Liver (tissue), 9 donors: ENCODE measurements around the gene GPR146. TPM values are rescaled to one million over a fixed set of nuclear protein-coding genes. Genes with fewer than 3 reads are reported as not detected.

Source experiments
- DNase-seq: peaks from one replicate; pipeline ENCODE4 v3.0.0-alpha.2; 2017; ENCODE audit warnings: low spot score
- H3K27ac ChIP-seq, 2 donors: one replicate each; pipeline ENCODE4 v1.7.0; 2013; ENCODE audit warnings: inconsistent platforms in 2 of 2, low read length in 2 of 2, control low read depth in 1 of 2, low read depth in 1 of 2, mild to moderate bottlenecking in 1 of 2
- H3K27me3 ChIP-seq, 4 donors: one replicate each; pipeline versions ENCODE4 v1.6.1 to v1.7.0; 2013; ENCODE audit warnings: low read length in 3 of 4, inconsistent platforms in 1 of 4, mild to moderate bottlenecking in 1 of 4, moderate library complexity in 1 of 4; ENCODE audit not compliant: control insufficient read depth in 4 of 4, insufficient read depth in 4 of 4
- H3K36me3 ChIP-seq, 4 donors: one replicate each; pipeline versions ENCODE4 v1.6.1 to v1.7.0; 2013; ENCODE audit warnings: low read length in 3 of 4, mild to moderate bottlenecking in 3 of 4, low read depth in 1 of 4, moderate library complexity in 1 of 4; ENCODE audit not compliant: control insufficient read depth in 4 of 4, insufficient read depth in 3 of 4
- H3K4me1 ChIP-seq, 4 donors: one replicate each; pipeline versions ENCODE4 v1.6.1 to v1.7.0; 2013; ENCODE audit warnings: low read length in 3 of 4, mild to moderate bottlenecking in 3 of 4, moderate library complexity in 1 of 4; ENCODE audit not compliant: control insufficient read depth in 4 of 4, insufficient read depth in 4 of 4
- H3K4me3 ChIP-seq, 3 donors: one replicate each; pipeline versions ENCODE4 v1.6.1 to v1.7.0; 2013; ENCODE audit warnings: low read length in 3 of 3, control low read depth in 1 of 3, low read depth in 1 of 3, mild to moderate bottlenecking in 1 of 3
- H3K9ac ChIP-seq, 2 donors: one replicate each; pipeline ENCODE4 v1.7.0; 2013; ENCODE audit warnings: low read length in 2 of 2, mild to moderate bottlenecking in 2 of 2, moderate library complexity in 2 of 2, control low read depth in 1 of 2, low read depth in 1 of 2
- H3K9me3 ChIP-seq, 4 donors: one replicate each; pipeline versions ENCODE4 v1.6.1 to v1.7.0; 2013; ENCODE audit warnings: low read length in 3 of 4; ENCODE audit not compliant: control insufficient read depth in 4 of 4
- ATF3 ChIP-seq: IDR thresholded peaks from 2 replicates; pipeline ENCODE4 v1.6.1; 2016; ENCODE audit warnings: antibody characterized with exemption
- EGR1 ChIP-seq, 2 donors: IDR thresholded peaks; 2 replicates each; pipeline ENCODE4 v1.6.1; 2016 to 2018; ENCODE audit warnings: antibody characterized with exemption in 2 of 2, low read depth in 2 of 2
- FOXA1 ChIP-seq: IDR thresholded peaks from 2 replicates; pipeline ENCODE4 v1.6.1; 2016; ENCODE audit warnings: antibody characterized with exemption
- FOXA2 ChIP-seq: IDR thresholded peaks from 2 replicates; pipeline ENCODE4 v1.6.1; 2016; ENCODE audit warnings: antibody characterized with exemption
- GABPA ChIP-seq, 2 donors: IDR thresholded peaks in 1 of 2; conservative IDR thresholded peaks in 1 of 2; 2 replicates each; pipeline ENCODE4 v1.6.1; 2016; ENCODE audit warnings: antibody characterized with exemption in 2 of 2, mild to moderate bottlenecking in 1 of 2, moderate library complexity in 1 of 2
- HNF4A ChIP-seq, 2 donors: conservative IDR thresholded peaks; 2 replicates each; pipeline ENCODE4 v1.6.1; 2016; ENCODE audit warnings: antibody characterized with exemption in 2 of 2, mild to moderate bottlenecking in 2 of 2
- HNF4G ChIP-seq: IDR thresholded peaks from 2 replicates; pipeline ENCODE4 v1.6.1; 2016; ENCODE audit warnings: antibody characterized with exemption
- JUND ChIP-seq, 2 donors: IDR thresholded peaks; 2 replicates each; pipeline ENCODE4 v1.6.1; 2016; ENCODE audit warnings: antibody characterized with exemption in 2 of 2
- MAX ChIP-seq: IDR thresholded peaks from 2 replicates; pipeline ENCODE4 v1.6.1; 2016; ENCODE audit warnings: antibody characterized with exemption
- NR2F2 ChIP-seq: IDR thresholded peaks from 2 replicates; pipeline ENCODE4 v1.6.1; 2016; ENCODE audit warnings: antibody characterized with exemption
- RAD21 ChIP-seq, 2 donors: IDR thresholded peaks; 2 replicates each; pipeline ENCODE4 v1.6.1; 2016; ENCODE audit warnings: antibody characterized with exemption in 2 of 2, mild to moderate bottlenecking in 2 of 2
- REST ChIP-seq: IDR thresholded peaks from 2 replicates; pipeline ENCODE4 v1.6.1; 2016; ENCODE audit warnings: antibody characterized with exemption, mild to moderate bottlenecking
- RXRA ChIP-seq, 2 donors: IDR thresholded peaks; 2 replicates each; pipeline ENCODE4 v1.6.1; 2017 to 2018; ENCODE audit warnings: antibody characterized with exemption in 2 of 2, mild to moderate bottlenecking in 1 of 2
- SP1 ChIP-seq: IDR thresholded peaks from 2 replicates; pipeline ENCODE4 v1.6.1; 2018; ENCODE audit warnings: antibody characterized with exemption, mild to moderate bottlenecking
- TAF1 ChIP-seq: conservative IDR thresholded peaks from 2 replicates; pipeline ENCODE4 v1.6.1; 2016; ENCODE audit warnings: antibody characterized with exemption, mild to moderate bottlenecking
- YY1 ChIP-seq: IDR thresholded peaks from 2 replicates; pipeline ENCODE4 v1.6.1; 2016; ENCODE audit warnings: antibody characterized with exemption, mild to moderate bottlenecking
- ZBTB33 ChIP-seq: IDR thresholded peaks from 2 replicates; pipeline ENCODE4 v1.6.1; 2016; ENCODE audit warnings: antibody characterized with exemption
- WGBS: extraction: QIAGEN DNeasy Blood & Tissue Kit; methylation state at CpG from one replicate; pipeline ENCODE4 v1.1.7; 2013; 5-methylcytosine and 5-hydroxymethylcytosine counted together
- polyA plus RNA-seq, 2 donors: library from polyadenylated mRNA; stranded (reverse) in 1 of 2; unstranded in 1 of 2; fragments of 200-250 nt in 1 of 2; fragments of >200 nt in 1 of 2; fragmentation: Nextera tagmentation in 1 of 2; extraction: Ambion mirVana in 1 of 2; gene quantifications; one replicate each; pipeline versions ENCODE4 v1.2.1 to v1.2.3, GENCODE V29; 2013 to 2015
- total RNA-seq, 2 donors: library from RNA; depleted of rRNA; stranded (reverse); fragments of >200 nt; gene quantifications; one replicate each; pipeline ENCODE4 v1.2.3, GENCODE V29; 2014
- TF ChIP-seq, protein P1 (sequence below): fragments of 150-350 bp; IDR thresholded peaks from 2 replicates; pipeline ENCODE4 v1.5.1; 2017; ENCODE audit warnings: improper control_type of control experiment, low read depth, low read length; ENCODE audit not compliant: missing input control
- donor health status: healthy.
- donor health status: healthy.
- donor health status: healthy.
- donor health status: healthy.
- donor health status: healthy.

The GPR146 gene
- total and polyA plus RNA-seq, 4 donors: 15.5 to 33.5 (median 26.7) TPM

GRCh38 chr7:1007901-1008300, 36.4 kb upstream of the GPR146 start (continued):
- TF ChIP-seq, protein P1, sequence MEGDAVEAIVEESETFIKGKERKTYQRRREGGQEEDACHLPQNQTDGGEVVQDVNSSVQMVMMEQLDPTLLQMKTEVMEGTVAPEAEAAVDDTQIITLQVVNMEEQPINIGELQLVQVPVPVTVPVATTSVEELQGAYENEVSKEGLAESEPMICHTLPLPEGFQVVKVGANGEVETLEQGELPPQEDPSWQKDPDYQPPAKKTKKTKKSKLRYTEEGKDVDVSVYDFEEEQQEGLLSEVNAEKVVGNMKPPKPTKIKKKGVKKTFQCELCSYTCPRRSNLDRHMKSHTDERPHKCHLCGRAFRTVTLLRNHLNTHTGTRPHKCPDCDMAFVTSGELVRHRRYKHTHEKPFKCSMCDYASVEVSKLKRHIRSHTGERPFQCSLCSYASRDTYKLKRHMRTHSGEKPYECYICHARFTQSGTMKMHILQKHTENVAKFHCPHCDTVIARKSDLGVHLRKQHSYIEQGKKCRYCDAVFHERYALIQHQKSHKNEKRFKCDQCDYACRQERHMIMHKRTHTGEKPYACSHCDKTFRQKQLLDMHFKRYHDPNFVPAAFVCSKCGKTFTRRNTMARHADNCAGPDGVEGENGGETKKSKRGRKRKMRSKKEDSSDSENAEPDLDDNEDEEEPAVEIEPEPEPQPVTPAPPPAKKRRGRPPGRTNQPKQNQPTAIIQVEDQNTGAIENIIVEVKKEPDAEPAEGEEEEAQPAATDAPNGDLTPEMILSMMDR: no peak
- TF ChIP-seq EGR1 (IDR thresholded peaks at IDR 0.05; ENCODE audit: low read depth in 2 of 2): no peak
- TF ChIP-seq YY1: no peak
- TF ChIP-seq FOXA2: no peak
- TF ChIP-seq ATF3: no peak
- TF ChIP-seq GABPA (IDR thresholded peaks at IDR 0.05 in 1 of 2, conservative IDR thresholded peaks at IDR 0.05 in 1 of 2): no peak

DNA sequence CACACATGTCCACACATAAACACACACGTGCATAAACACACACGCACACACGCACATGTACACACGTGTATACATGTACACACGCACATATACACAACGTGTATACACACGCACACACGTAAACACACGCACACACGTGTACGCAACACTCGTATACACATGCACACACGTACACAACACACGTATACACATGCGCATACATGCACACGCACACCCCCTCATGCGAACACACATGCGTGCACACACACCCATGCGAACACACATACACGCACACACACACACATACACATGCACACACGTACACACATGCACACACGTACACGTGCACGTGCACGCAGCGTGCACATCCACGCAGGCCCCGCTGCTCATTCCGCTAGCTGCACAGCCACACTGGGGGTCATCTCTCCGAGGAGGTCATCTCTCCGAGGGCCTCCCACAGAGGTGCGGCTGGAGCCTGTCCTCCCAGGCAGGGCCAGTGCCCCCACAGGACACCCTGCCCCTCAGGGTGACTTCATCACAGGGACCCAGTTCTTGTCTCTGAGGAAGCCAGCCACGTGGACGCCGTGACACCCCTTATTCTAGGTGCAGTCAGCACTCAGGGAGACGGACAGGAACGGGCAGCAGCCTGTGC, 35.5 kb upstream of the GPR146 start:
- H3K36me3 ChIP-seq: peaks cover 0 to 6% (median 2%) of the 10 kb centered on the region in 4 donors
- no peak overlapping the region for H3K4me3 ChIP-seq
- no peak overlapping the region for H3K9ac ChIP-seq
- TF ChIP-seq NR2F2 (no peak), RXRA (IDR thresholded peaks at IDR 0.05) (no peak), SP1 (no peak), HNF4G (no peak), EGR1 (IDR thresholded peaks at IDR 0.05; ENCODE audit: low read depth in 2 of 2) (no peak), HNF4A (conservative IDR thresholded peaks at IDR 0.05) (no peak), FOXA1 (no peak), FOXA2 (no peak), ATF3 (no peak)
- WGBS: 96% methylated on average over 37 of the region's 37 CpGs
- no peak overlapping the region for H3K27ac ChIP-seq
- no peaks in the 10 kb centered on the region for H3K9me3 ChIP-seq
- no peaks in the 10 kb centered on the region for H3K27me3 ChIP-seq
- H3K4me1 ChIP-seq: peaks cover 6 to 13% (median 12%) of the 10 kb centered on the region in 4 donors
- no peak for DNase-seq

GRCh38 chr7:1009747-1010146, 34.6 kb upstream of the GPR146 start:
- Histone ChIP-seq H3K36me3 (peaks cover 0 to 6% (median 2%) of the 10 kb centered on the region in 4 donors), H3K27me3 (no peaks in the 10 kb centered on the region), H3K9me3 (no peaks in the 10 kb centered on the region), H3K27ac (no peak overlapping the region), H3K4me1 (peaks cover 6 to 13% (median 12%) of the 10 kb centered on the region in 4 donors), H3K4me3 (no peak overlapping the region), H3K9ac (no peak overlapping the region)
- TF ChIP-seq MAX: no peak
- no peak for TF ChIP-seq RAD21 (IDR thresholded peaks at IDR 0.05)
- no peak for TF ChIP-seq YY1
- TF ChIP-seq FOXA1: no peak
- WGBS: 97% methylated on average over 22 of the region's 22 CpGs
- DNase-seq: no peak

GRCh38 chr7:1010226-1010625, 34.1 kb upstream of the GPR146 start:
- Histone ChIP-seq H3K9me3 (no peaks in the 10 kb centered on the region), H3K36me3 (peaks cover 0 to 6% (median 2%) of the 10 kb centered on the region in 4 donors), H3K27ac (no peak overlapping the region), H3K4me1 (peaks cover 6 to 13% (median 12%) of the 10 kb centered on the region in 4 donors), H3K27me3 (no peaks in the 10 kb centered on the region), H3K4me3 (no peak overlapping the region), H3K9ac (no peak overlapping the region)
- WGBS: 95% methylated on average over 13 of the region's 13 CpGs
- no peak for DNase-seq
- TF ChIP-seq TAF1 (no peak), RXRA (IDR thresholded peaks at IDR 0.05) (no peak), HNF4G (no peak), FOXA1 (no peak), JUND (IDR thresholded peaks at IDR 0.05) (no peak), ZBTB33 (no peak), MAX (no peak), REST (no peak)
